K562 (cell line): ENCODE results near the gene SLC5A3.

ENCODE experiments used
- BHLHE40 ChIP-seq: IDR thresholded peaks from 2 replicates; pipeline ENCODE4 v1.6.1; 2011; ENCODE audit warnings: low read length, improper control_type of control experiment
- CEBPB ChIP-seq: fragments of 450-650 bp; IDR thresholded peaks from 2 replicates; pipeline ENCODE4 v1.6.1; 2016; ENCODE audit warnings: missing genetic modification characterization, missing compliant biosample characterization
- HDGF ChIP-seq: fragments of 450-650 bp; IDR thresholded peaks from 2 replicates; pipeline ENCODE4 v1.6.1; 2016
- MEIS2 ChIP-seq: fragments of 450-650 bp; IDR thresholded peaks from 2 replicates; pipeline ENCODE4 v1.6.1; 2014; ENCODE audit warnings: mild to moderate bottlenecking; ENCODE audit not compliant: partially characterized antibody
- MTF1 ChIP-seq: fragments of 250-450 bp; sonication (Bioruptor Pico); IDR thresholded peaks from 2 replicates; pipeline ENCODE4 v1.9.0; 2021; ENCODE audit warnings: moderate library complexity, mild to moderate bottlenecking, inconsistent platforms, borderline replicate concordance
- NFE2L1 ChIP-seq: fragments of 450-650 bp; IDR thresholded peaks from 2 replicates; pipeline ENCODE4 v1.6.1; 2016; ENCODE audit warnings: missing genetic modification characterization, low read depth, mild to moderate bottlenecking, missing compliant biosample characterization, moderate library complexity, borderline replicate concordance
- NFYB ChIP-seq: IDR thresholded peaks from 2 replicates; pipeline ENCODE4 v1.6.1; 2011; ENCODE audit warnings: mild to moderate bottlenecking, moderate library complexity; ENCODE audit not compliant: insufficient read length; ENCODE audit errors: extremely low read depth
- NR1H2 ChIP-seq: sonication (generic); formaldehyde crosslinking; IDR thresholded peaks from 2 replicates; pipeline ENCODE4 v1.4.0; 2020; ENCODE audit warnings: mild to moderate bottlenecking, missing genetic modification reagents
- RHOXF2B ChIP-seq: fragments of 250-450 bp; sonication (Bioruptor Pico); conservative IDR thresholded peaks from 2 replicates; pipeline ENCODE4 v1.5.1; 2021
- SPI1 ChIP-seq: IDR thresholded peaks from 2 replicates; pipeline ENCODE4 v1.6.1; 2011; ENCODE audit warnings: low read depth, low read length, control low read depth, borderline replicate concordance
- SRF ChIP-seq, 2 experiments: fragments of 250-450, 450-650 bp in 1 of 2; sonication (Bioruptor Pico) in 1 of 2; sonication (generic) in 1 of 2; formaldehyde crosslinking; IDR thresholded peaks; 2 replicates each; pipeline versions ENCODE4 v1.5.0 to v1.5.1; 2020 to 2022; ENCODE audit warnings: mild to moderate bottlenecking in 1 of 2, missing genetic modification reagents in 1 of 2
- TRIM24 ChIP-seq, 2 experiments: fragments of 450-650 bp; IDR thresholded peaks; 2 replicates each; pipeline ENCODE4 v1.6.1; 2016
- ZNF232 ChIP-seq: sonication (generic); formaldehyde crosslinking; IDR thresholded peaks from 2 replicates; pipeline ENCODE4 v1.8.0; 2022; ENCODE audit warnings: mild to moderate bottlenecking, missing genetic modification reagents
- TF ChIP-seq, protein P1 (sequence below), 3 experiments: IDR thresholded peaks in 2 of 3; conservative IDR thresholded peaks in 1 of 3; 2 replicates each; pipeline ENCODE4 v1.5.1; 2011 to 2012; ENCODE audit warnings: low read length in 3 of 3, mild to moderate bottlenecking in 3 of 3, control low read depth in 2 of 3, improper control_type of control experiment in 1 of 3, inconsistent platforms in 1 of 3, low read depth in 1 of 3, mixed read lengths in 1 of 3, moderate library complexity in 1 of 3; ENCODE audit not compliant: insufficient read depth in 2 of 3

DNA sequence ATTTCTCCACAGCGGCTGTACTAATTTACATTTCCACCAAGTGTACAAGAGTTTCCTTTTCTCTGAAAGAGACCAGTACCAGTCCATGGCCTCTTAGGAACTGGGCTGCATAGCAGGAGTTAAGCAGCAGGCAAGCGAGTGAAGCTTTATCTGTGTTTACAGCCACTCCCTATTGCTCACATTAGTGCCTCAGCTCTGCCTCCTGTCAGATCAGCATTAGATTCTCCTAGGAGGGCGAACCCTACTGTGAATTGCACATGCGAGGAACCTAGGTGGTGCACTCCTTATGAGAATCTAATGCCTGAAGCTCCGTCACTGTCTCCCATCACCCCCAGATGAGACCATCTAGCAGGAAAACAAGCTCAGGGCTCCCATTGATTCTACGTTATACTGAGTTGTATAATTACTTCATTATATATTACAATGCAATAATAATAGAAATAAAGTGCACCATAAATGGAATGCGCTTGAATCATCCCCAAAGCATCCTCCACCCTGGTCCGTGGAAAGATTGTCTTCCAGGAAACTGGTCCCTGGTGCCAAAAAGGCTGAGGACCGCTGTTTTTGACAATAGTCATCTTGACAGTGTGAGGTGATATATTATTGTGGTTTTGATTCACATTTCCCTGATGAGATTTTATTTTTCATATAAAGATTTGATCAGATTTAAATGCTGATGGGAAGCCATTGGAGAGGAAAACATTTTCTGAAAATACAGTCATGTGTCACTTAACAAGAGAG is 45.5 kb upstream of the SLC5A3 start:
- no peak for TF ChIP-seq NR1H2 (CRISPR knock-in tag)
- TF ChIP-seq, protein P1, sequence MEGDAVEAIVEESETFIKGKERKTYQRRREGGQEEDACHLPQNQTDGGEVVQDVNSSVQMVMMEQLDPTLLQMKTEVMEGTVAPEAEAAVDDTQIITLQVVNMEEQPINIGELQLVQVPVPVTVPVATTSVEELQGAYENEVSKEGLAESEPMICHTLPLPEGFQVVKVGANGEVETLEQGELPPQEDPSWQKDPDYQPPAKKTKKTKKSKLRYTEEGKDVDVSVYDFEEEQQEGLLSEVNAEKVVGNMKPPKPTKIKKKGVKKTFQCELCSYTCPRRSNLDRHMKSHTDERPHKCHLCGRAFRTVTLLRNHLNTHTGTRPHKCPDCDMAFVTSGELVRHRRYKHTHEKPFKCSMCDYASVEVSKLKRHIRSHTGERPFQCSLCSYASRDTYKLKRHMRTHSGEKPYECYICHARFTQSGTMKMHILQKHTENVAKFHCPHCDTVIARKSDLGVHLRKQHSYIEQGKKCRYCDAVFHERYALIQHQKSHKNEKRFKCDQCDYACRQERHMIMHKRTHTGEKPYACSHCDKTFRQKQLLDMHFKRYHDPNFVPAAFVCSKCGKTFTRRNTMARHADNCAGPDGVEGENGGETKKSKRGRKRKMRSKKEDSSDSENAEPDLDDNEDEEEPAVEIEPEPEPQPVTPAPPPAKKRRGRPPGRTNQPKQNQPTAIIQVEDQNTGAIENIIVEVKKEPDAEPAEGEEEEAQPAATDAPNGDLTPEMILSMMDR (IDR thresholded peaks at IDR 0.05 in 2 of 3, conservative IDR thresholded peaks at IDR 0.05 in 1 of 3; ENCODE audit: insufficient read depth in 2 of 3, low read depth in 1 of 3, low read length in 3 of 3): peak in 1 of 3 experiments; percentile 30; a peak in 2 of 6 replicates
- no peak for TF ChIP-seq RHOXF2B (CRISPR knock-in tag)
- TF ChIP-seq MEIS2: no peak
- no peak for TF ChIP-seq HDGF
- TF ChIP-seq SRF (CRISPR knock-in tag; IDR thresholded peaks at IDR 0.05): no peak
- no peak for TF ChIP-seq MTF1
- TF ChIP-seq CEBPB: no peak
- no peak for TF ChIP-seq TRIM24 (IDR thresholded peaks at IDR 0.05)
- TF ChIP-seq NFE2L1 (tag): no peak
- no peak for TF ChIP-seq NFYB
- no peak for TF ChIP-seq SPI1
- no peak for TF ChIP-seq ZNF232 (CRISPR knock-in tag)
- TF ChIP-seq BHLHE40: 0 out of 2 replicates have a peak, but pooled peaks have one; percentile 19
